AG09309 (cell line): ENCODE data around the gene PPIL1.
"Not testable (repeated sequence)": the region's sequence is repeated elsewhere in the genome, so short reads cannot be mapped to it uniquely, and the experiment has no call there.

ENCODE experiments used
- DNase-seq: peaks from one replicate; pipeline ENCODE4 v3.0.0-alpha.2; 2010; ENCODE audit warnings: low read depth
- H3K4me3 ChIP-seq: 2 replicates; pipeline ENCODE4 v1.5.1; 2011; ENCODE audit warnings: mild to moderate bottlenecking, low read depth, low read length, moderate library complexity; ENCODE audit not compliant: control insufficient read depth
- TF ChIP-seq, protein P1 (sequence below): IDR thresholded peaks from 2 replicates; pipeline ENCODE4 v1.5.1; 2011; ENCODE audit warnings: mild to moderate bottlenecking, low read depth, low read length, inconsistent platforms; ENCODE audit not compliant: insufficient read depth, control insufficient read depth; ENCODE audit errors: missing control alignments

Gene PPIL1

GRCh38 chr6:36817176-36817817, 57.3 kb downstream of the PPIL1 start:
- no peak overlapping the region for H3K4me3 ChIP-seq
- TF ChIP-seq, protein P1, sequence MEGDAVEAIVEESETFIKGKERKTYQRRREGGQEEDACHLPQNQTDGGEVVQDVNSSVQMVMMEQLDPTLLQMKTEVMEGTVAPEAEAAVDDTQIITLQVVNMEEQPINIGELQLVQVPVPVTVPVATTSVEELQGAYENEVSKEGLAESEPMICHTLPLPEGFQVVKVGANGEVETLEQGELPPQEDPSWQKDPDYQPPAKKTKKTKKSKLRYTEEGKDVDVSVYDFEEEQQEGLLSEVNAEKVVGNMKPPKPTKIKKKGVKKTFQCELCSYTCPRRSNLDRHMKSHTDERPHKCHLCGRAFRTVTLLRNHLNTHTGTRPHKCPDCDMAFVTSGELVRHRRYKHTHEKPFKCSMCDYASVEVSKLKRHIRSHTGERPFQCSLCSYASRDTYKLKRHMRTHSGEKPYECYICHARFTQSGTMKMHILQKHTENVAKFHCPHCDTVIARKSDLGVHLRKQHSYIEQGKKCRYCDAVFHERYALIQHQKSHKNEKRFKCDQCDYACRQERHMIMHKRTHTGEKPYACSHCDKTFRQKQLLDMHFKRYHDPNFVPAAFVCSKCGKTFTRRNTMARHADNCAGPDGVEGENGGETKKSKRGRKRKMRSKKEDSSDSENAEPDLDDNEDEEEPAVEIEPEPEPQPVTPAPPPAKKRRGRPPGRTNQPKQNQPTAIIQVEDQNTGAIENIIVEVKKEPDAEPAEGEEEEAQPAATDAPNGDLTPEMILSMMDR, result no peak
- no peak for DNase-seq

DNA sequence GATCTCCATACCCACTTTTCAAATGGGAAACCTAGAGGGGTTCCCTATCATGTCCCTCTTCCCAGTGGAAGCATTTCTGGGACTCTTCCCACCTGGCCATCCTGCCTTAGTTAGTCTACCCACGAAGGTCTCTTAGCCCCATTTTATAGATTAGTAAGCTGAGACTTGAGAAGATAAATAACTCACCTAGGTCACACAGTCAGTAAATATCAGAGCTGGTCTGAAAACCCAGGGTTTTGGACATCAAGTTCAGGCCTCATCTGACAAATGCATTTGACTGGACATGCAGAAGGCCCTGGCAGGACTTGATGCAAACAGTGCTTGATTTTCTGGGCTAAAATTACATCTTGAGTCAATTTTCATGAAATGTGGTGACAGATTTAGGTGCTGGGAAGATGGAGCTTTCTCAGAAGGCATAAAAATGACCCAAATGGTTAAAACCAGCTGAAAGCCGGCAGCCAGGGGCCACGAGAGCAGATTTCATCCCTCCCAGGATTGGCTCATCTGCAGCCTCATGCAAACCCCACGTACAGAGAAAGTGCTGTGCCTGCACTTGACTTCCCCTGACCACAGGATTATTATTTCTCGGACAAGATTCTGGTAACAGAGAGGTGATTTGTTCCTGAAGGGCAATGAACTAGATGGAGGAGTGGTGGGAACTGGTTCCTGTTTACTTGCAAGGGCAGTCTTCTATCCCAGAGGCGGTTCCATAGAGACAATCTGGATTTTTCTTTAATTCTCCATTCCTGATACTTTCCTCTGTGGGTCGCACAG, 58.5 kb downstream of the PPIL1 start:
- TF ChIP-seq, protein P1, result no peak
- H3K4me3 ChIP-seq, result no peak overlapping the region
- no peak for DNase-seq

- TF ChIP-seq, protein P1, result no peak
- DNase-seq, result no peak
- no peak overlapping the region for H3K4me3 ChIP-seq
These were observed 60.4 kb downstream of the PPIL1 start for GRCh38 chr6:36814249-36814648.

DNA sequence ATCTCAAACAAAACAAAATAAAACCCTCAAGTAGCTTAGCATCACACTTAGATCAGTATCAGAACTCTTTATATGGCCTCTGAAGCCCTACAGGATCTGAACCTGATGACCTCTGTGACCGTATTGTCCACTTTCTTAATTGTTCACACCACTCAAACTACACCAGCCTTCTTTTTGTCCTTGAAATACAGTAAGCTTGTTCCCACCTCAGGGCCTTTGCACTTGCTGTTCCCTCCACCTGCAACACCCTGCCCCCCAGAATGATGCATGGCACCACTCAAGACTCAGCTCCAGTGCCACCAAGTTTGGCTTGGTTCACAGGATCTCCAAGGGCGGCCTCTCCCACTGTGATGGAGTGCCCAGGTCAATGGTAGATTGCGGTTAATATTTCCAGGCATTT, 61.1 kb downstream of the PPIL1 start:
- H3K4me3 ChIP-seq, result no peak overlapping the region
- DNase-seq, result no peak
- TF ChIP-seq, protein P1, result no peak

GRCh38 chr6:36813047-36813446, 61.6 kb downstream of the PPIL1 start:
- H3K4me3 ChIP-seq, DNase-seq: not testable (repeated sequence)

DNA sequence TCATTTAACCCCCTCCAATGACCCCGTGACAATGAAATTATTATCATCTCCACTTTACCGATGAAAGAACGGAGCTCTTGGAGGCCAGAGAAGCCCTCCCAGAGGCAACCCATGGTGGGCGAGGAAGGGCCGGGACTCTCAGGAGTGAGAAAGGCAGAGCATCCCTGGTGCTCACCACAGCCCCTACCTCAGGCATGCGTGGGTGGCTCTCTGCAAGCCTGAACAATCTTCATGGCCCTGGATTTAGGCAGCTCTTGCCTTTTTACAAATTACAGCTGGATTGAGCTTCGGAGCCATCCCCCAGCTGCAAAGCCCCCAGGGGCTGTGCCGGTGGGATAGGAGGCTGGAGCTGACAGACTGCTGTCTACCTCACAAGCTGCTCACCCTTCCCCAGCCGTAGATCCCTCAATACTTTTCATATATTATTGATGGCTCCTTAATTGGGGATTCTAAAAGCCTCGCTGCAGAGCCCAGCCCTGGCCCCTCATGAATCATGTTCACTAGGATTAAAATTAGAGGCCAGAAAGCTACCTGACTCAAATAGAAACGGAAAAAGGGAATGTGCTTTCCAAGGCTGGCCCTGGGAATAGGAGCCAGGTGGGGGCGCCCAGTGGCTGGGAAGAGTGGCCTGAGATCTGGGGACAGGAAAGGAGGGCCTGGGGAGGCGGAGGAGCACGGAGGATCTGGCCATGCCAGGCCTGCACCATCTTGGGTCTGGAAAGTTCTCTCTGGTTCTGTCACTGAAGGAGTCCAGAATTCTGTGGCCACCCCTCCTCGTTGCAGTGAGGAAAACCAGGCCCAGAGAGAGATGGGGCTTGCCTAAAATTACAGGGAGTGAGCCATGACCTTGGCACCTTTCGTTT, 64.4 kb downstream of the PPIL1 start:
- DNase-seq, result no peak

More for the DNA sequence above, 64.4 kb downstream of the PPIL1 start:
- TF ChIP-seq, protein P1, result no peak
- H3K4me3 ChIP-seq, result no peak overlapping the region
